Progenitor cell of endocrine pancreas (in vitro differentiated cells): ENCODE results near the gene TBL1X. TPM values are rescaled to one million over a fixed set of nuclear protein-coding genes. Genes with fewer than 3 reads are reported as not detected.

Experiments
- DNase-seq: peaks from one replicate; pipeline ENCODE4 v3.0.0; 2021; ENCODE audit warnings: low spot score; ENCODE audit not compliant: unreplicated experiment
- H3K27ac Mint-ChIP-seq: 2 replicates; pipeline ENCODE4 v1.8.0; 2021; ENCODE audit warnings: mild to moderate bottlenecking, moderate library complexity, mixed read lengths
- H3K27me3 Mint-ChIP-seq: 2 replicates; pipeline ENCODE4 v1.8.0; 2021; ENCODE audit warnings: mixed read lengths
- H3K36me3 Mint-ChIP-seq: 2 replicates; pipeline ENCODE4 v1.8.0; 2022; ENCODE audit warnings: mixed read lengths; ENCODE audit not compliant: insufficient read depth
- H3K4me1 Mint-ChIP-seq: 2 replicates; pipeline ENCODE4 v1.8.0; 2021; ENCODE audit warnings: low read depth, mixed read lengths
- H3K4me3 Mint-ChIP-seq: 2 replicates; pipeline ENCODE4 v1.8.0; 2021; ENCODE audit warnings: low read depth, mild to moderate bottlenecking, moderate library complexity, mixed read lengths
- H3K9me3 Mint-ChIP-seq: 2 replicates; pipeline ENCODE4 v1.8.0; 2021; ENCODE audit warnings: low read depth, mixed read lengths
- total RNA-seq: library from RNA; stranded (reverse); gene quantifications from 2 replicates; pipeline ENCODE4 v1.2.1, GENCODE V29; 2021
- TF ChIP-seq, protein P1 (sequence below): fragments of 200-600 bp; sonication (generic); IDR thresholded peaks from one replicate; pipeline ENCODE4 v1.5.0; 2021; ENCODE audit warnings: antibody characterized with exemption, mild to moderate bottlenecking; ENCODE audit not compliant: unreplicated experiment

TBL1X gene
- total RNA-seq, 1 donor from 2014 or later = 42.7 TPM

DNA sequence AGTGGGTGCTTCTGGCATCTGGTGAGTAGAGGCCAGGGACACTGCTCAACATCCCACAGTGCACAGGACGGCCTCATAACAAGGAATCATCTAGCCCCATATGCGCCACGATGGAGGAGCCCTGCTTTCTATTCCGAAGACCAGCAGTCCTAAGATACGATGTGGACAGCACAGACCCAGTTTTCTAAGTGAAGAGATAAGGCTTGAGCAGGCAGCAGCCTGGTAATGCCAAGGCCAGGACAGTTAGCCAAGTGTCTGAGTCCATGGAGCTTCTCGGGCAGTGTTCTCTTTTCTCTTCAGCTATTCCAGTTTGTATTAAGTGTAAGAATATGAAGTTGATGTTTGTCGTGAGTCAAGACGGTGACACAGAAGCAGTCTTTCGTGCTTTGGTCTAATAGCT lies 112.7 kb downstream of the TBL1X start:
- peaks cover 7% of the 10 kb centered on the region for H3K4me1 Mint-ChIP-seq
- H3K27me3 Mint-ChIP-seq = no peaks in the 10 kb centered on the region
- H3K9me3 Mint-ChIP-seq = peaks cover 24% of the 10 kb centered on the region
- H3K27ac Mint-ChIP-seq = no peak overlapping the region
- H3K4me3 Mint-ChIP-seq = no peak overlapping the region
- DNase-seq = no peak
- TF ChIP-seq, protein P1, sequence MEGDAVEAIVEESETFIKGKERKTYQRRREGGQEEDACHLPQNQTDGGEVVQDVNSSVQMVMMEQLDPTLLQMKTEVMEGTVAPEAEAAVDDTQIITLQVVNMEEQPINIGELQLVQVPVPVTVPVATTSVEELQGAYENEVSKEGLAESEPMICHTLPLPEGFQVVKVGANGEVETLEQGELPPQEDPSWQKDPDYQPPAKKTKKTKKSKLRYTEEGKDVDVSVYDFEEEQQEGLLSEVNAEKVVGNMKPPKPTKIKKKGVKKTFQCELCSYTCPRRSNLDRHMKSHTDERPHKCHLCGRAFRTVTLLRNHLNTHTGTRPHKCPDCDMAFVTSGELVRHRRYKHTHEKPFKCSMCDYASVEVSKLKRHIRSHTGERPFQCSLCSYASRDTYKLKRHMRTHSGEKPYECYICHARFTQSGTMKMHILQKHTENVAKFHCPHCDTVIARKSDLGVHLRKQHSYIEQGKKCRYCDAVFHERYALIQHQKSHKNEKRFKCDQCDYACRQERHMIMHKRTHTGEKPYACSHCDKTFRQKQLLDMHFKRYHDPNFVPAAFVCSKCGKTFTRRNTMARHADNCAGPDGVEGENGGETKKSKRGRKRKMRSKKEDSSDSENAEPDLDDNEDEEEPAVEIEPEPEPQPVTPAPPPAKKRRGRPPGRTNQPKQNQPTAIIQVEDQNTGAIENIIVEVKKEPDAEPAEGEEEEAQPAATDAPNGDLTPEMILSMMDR = no peak
- no peaks in the 10 kb centered on the region for H3K36me3 Mint-ChIP-seq

DNA sequence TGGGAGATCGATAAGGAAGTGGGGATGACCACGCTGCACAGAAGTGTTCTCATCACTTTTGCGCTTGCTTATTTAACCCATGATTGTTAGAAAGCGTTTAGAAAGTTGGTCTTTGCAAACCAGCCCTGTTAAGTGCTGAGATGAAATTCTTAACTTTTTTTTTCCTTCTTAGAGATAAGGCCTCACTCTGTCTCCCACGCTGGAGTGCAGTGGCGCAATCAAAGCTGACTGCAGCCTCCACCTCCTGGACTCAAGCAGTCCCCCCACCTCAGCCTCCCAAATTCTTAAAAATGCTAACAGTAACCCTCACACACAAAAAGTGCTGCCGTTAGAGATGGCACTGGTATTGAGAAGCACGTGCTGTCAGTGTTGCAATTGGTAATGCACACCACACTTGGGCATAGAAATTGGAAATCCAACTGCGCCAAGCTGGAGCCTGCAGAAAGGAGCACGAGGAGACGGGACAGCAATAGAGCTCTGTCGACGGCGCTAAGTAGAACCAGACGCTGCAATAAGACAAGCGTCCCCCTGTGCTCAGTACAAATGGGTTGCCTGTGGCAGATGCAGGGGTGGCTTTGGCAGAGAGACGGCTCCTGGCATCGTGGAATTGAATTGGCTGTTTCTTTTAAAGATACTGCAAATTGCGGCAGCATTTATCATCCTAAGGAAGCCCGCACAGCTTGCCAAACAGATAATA lies 113.4 kb downstream of the TBL1X start:
- Mint-ChIP-seq H3K4me3 (no peak overlapping the region), H3K4me1 (peaks cover 5% of the 10 kb centered on the region), H3K27me3 (no peaks in the 10 kb centered on the region), H3K27ac (no peak overlapping the region), H3K9me3 (peaks cover 24% of the 10 kb centered on the region), H3K36me3 (no peaks in the 10 kb centered on the region)
- no peak for DNase-seq
- TF ChIP-seq, protein P1 = no peak

DNA sequence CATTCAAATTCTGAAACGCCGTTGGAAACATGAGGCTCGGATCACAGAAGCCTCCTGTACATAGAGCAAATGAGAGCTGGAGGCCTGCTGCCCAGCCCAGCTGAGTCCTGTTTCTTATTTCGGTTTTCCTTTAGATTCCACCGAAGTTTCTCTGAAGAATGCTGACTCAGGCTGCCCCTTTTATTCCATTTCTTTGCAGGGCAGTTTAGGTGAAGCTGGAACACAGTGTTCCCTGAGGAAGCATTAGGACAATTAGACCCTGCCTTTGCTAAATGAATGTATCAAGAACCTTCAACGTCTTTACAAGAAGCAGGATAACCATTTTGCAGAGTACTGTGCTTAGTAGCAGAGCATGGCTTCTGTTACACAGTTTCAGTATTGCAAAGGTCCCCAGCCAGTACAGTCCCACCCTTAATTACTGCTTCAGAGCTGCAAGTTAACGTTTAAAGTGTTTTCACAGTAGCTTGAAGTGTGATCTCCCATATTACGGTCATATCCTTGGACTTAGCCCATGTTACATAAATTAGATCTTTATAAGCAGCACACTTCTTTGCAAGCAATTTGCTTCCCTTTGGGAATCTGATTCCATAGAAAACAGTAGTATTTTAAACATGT lies 117.0 kb downstream of the TBL1X start:
- Mint-ChIP-seq H3K9me3 (peaks cover 22% of the 10 kb centered on the region), H3K4me1 (no peaks in the 10 kb centered on the region), H3K4me3 (no peak overlapping the region), H3K27ac (no peak overlapping the region), H3K27me3 (no peaks in the 10 kb centered on the region), H3K36me3 (no peaks in the 10 kb centered on the region)
- DNase-seq = no peak
- TF ChIP-seq, protein P1 = no peak

- H3K27ac Mint-ChIP-seq = no peak overlapping the region
- no peaks in the 10 kb centered on the region for H3K36me3 Mint-ChIP-seq
- no peaks in the 10 kb centered on the region for H3K4me1 Mint-ChIP-seq
- TF ChIP-seq, protein P1 = no peak
- peaks cover 19% of the 10 kb centered on the region for H3K9me3 Mint-ChIP-seq
- no peak for DNase-seq
- H3K27me3 Mint-ChIP-seq = no peaks in the 10 kb centered on the region
- no peak overlapping the region for H3K4me3 Mint-ChIP-seq
These were observed 118.1 kb downstream of the TBL1X start for GRCh38 chrX:9582956-9583355.

DNA sequence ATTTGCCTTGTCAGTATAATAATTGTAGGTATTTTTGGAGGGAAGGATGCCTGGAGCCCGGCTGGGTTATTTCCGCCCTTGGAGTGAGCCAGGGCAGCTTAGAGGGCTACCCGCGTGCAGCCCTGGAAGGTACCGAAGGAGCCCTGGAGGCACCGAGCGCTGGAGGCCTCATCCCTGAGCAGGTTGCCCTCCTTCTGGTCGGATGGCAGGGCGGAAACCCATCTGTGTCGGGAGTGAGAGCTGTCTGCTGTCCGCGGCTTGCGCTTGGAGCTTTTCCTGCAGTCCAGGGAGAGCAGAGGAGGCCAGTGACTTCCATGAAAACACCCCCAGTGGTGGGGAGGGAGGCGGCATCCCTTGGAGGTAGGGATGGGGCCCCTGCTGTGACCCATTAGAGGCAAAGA lies 122.1 kb downstream of the TBL1X start:
- Mint-ChIP-seq H3K36me3 (peaks cover under 1% of the 10 kb centered on the region), H3K9me3 (peaks cover 18% of the 10 kb centered on the region)
- DNase-seq = no peak

More for the DNA sequence above, 122.1 kb downstream of the TBL1X start:
- H3K27me3 Mint-ChIP-seq = no peaks in the 10 kb centered on the region
- TF ChIP-seq, protein P1 = no peak
- no peak overlapping the region for H3K4me3 Mint-ChIP-seq
- H3K4me1 Mint-ChIP-seq = no peaks in the 10 kb centered on the region
- no peak overlapping the region for H3K27ac Mint-ChIP-seq
